ENCODE measurements around the gene FAM107B. TPM values are rescaled to one million over a fixed set of nuclear protein-coding genes. Genes with fewer than 3 reads are reported as not detected.

Gene FAM107B
- total and polyA plus RNA-seq, 12 donors = 2.6 to 18.5 (median 6.2) TPM

DNA sequence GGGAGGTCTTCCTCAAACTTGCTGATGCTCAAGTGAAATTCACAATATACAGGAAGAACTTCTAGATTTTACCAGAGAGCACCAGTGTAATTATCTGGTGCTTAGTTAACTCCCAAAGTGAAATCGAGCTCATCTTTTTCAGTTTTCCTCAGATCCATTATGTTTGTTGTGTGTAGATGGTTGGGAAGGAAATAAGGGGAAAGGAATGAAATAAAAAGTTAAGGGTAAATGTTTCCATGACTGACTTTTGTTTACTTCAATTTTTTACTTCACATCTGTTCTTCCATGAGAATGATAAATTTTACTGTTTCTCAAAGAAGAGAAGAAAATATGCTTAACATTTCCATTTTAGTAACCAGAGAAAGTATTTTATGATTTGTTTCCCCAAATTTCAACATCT, 21.3 kb downstream of the FAM107B start:
- Histone ChIP-seq H3K9me3 (no peaks in the 10 kb centered on the region), H3K27ac (peak overlapping the region in 2 of 10 donors; percentile 78 to 87), H3K27me3 (no peaks in the 10 kb centered on the region), H3K4me1 (peaks cover 8 to 44% (median 37%) of the 10 kb centered on the region in 9 donors), H3K36me3 (no peaks in the 10 kb centered on the region), H3K4me3 (no peak overlapping the region)
- WGBS, 2 donors = 67 to 76% methylated on average over 1 of the region's 1 CpG
- intact Hi-C loops (cut with DNase I) = loop anchor here in 1 of 10 donors (10.0 kb wide), 1 partner anchor 149 kb away; no protein-coding TSS in a partner anchor
- ATAC-seq (no peak), DNase-seq (no peak)
- TF ChIP-seq, protein P1, sequence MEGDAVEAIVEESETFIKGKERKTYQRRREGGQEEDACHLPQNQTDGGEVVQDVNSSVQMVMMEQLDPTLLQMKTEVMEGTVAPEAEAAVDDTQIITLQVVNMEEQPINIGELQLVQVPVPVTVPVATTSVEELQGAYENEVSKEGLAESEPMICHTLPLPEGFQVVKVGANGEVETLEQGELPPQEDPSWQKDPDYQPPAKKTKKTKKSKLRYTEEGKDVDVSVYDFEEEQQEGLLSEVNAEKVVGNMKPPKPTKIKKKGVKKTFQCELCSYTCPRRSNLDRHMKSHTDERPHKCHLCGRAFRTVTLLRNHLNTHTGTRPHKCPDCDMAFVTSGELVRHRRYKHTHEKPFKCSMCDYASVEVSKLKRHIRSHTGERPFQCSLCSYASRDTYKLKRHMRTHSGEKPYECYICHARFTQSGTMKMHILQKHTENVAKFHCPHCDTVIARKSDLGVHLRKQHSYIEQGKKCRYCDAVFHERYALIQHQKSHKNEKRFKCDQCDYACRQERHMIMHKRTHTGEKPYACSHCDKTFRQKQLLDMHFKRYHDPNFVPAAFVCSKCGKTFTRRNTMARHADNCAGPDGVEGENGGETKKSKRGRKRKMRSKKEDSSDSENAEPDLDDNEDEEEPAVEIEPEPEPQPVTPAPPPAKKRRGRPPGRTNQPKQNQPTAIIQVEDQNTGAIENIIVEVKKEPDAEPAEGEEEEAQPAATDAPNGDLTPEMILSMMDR (IDR thresholded peaks at IDR 0.05) = no peak

- intact Hi-C loops (cut with DNase I) = loop anchor here in 1 of 10 donors (10.0 kb wide), 1 partner anchor 147 kb away; no protein-coding TSS in a partner anchor
- ATAC-seq = peak; percentile 83 to 91 (median 86)
Measured at GRCh38 chr10:14751921-14752320, 22.8 kb downstream of the FAM107B start.

GRCh38 chr10:14751014-14751896, 23.4 kb downstream of the FAM107B start:
- H3K9me3 ChIP-seq = peaks cover 0 to 3% (median 0%) of the 10 kb centered on the region in 11 donors
- H3K4me3 ChIP-seq = no peak overlapping the region
- peak; percentile 76 to 88 (median 84) for ATAC-seq
- intact Hi-C loops (cut with DNase I) = loop anchor here in 1 of 10 donors (10.0 kb wide), 1 partner anchor 146 kb away; no protein-coding TSS in a partner anchor
- H3K4me1 ChIP-seq = peaks cover 8 to 50% (median 39%) of the 10 kb centered on the region in 9 donors
- no peaks in the 10 kb centered on the region for H3K36me3 ChIP-seq
- peak overlapping the region; percentile 68 to 87 (median 80) for H3K27ac ChIP-seq
- H3K27me3 ChIP-seq = no peaks in the 10 kb centered on the region
- WGBS, 2 donors = 43 to 56% methylated on average over 14 of the region's 14 CpGs
- DNase-seq = peak; percentile 60
- TF ChIP-seq, protein P1 (IDR thresholded peaks at IDR 0.05) = no peak

More at GRCh38 chr10:14751921-14752320, 22.8 kb downstream of the FAM107B start:
- peak; percentile 65 to 66 for DNase-seq
- no peaks in the 10 kb centered on the region for H3K9me3 ChIP-seq
- TF ChIP-seq, protein P1 (IDR thresholded peaks at IDR 0.05) = no peak
- H3K36me3 ChIP-seq = no peaks in the 10 kb centered on the region
- WGBS, 2 donors = 26 to 28% methylated on average over 1 of the region's 1 CpG
- H3K4me1 ChIP-seq = peaks cover 8 to 50% (median 39%) of the 10 kb centered on the region in 9 donors
- no peaks in the 10 kb centered on the region for H3K27me3 ChIP-seq
- no peak overlapping the region for H3K4me3 ChIP-seq
- peak overlapping the region; percentile 68 to 87 (median 80) for H3K27ac ChIP-seq

DNA sequence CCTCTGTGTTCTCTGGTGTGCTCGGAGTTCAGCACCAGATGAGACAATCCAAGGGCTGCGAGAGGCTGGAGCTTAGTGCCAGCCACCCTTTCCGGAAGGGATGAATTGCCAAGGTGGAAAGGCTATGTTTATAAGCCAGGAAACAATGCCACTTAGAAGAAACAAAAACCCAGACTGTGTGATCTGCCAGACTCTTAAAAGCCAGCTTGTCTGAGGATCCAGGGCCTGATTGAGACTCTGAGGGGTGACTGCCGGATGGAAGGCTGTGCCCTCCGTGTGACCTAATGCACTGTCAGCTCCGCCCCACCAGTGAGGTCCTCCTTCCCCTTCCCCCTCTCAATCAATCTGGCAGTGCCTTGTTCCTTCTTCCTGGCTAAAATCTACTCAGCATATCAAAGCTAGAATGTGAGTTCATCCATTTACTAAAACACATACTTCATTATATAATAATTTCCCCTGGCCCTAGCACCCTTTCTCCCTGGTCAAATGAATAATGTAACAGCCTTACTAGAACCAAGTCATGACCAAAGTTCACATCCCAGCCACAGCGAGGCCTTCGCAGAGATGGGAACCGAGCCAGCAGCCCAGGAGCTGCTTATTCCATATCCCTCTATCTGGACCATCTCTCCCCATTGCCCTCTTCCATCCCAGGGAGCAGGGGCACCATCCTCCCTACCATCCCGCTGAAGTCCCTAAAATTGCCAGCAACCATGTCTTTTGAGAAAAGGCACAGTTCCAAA, 25.5 kb downstream of the FAM107B start:
- Histone ChIP-seq H3K27me3 (no peaks in the 10 kb centered on the region), H3K4me1 (peaks cover 8 to 50% (median 39%) of the 10 kb centered on the region in 9 donors), H3K27ac (peak overlapping the region in 9 of 10 donors; percentile 4 to 87 (median 43)), H3K4me3 (no peak overlapping the region), H3K9me3 (peaks cover 0 to 4% (median 0%) of the 10 kb centered on the region in 11 donors), H3K36me3 (no peaks in the 10 kb centered on the region)
- intact Hi-C loops (cut with DNase I) = no loop called here
- 54 to 55% methylated on average over 10 of the region's 10 CpGs for WGBS, 2 donors
- peak in 4 of 8 donors; percentile 20 to 32 (median 27) for ATAC-seq
- DNase-seq = peak in 1 of 2 donors; percentile 34
- TF ChIP-seq, protein P1 (IDR thresholded peaks at IDR 0.05) = no peak
